Loucy (cell line): ENCODE data around the gene RLN1.
"Not testable (repeated sequence)": the region's sequence is repeated elsewhere in the genome, so short reads cannot be mapped to it uniquely, and the experiment has no call there.

Experiments
- H2AFZ ChIP-seq: fragments of 200-600 bp; sonication (generic); 2 replicates; pipeline ENCODE4 v1.6.0; 2016; ENCODE audit warnings: antibody characterized with exemption, mild to moderate bottlenecking, low read length, moderate library complexity
- H3F3A ChIP-seq: fragments of 200-600 bp; 2 replicates; pipeline ENCODE4 v1.6.0; 2016; ENCODE audit warnings: antibody characterized with exemption, low read depth, mild to moderate bottlenecking
- H3K27me3 ChIP-seq: fragments of 200-600 bp; sonication (generic); 2 replicates; pipeline ENCODE4 v1.6.1; 2014; ENCODE audit warnings: low read length, mild to moderate bottlenecking; ENCODE audit not compliant: insufficient read depth, poor library complexity, severe bottlenecking
- H3K36me3 ChIP-seq: fragments of 200-600 bp; sonication (generic); 2 replicates; pipeline ENCODE4 v1.6.1; 2016; ENCODE audit warnings: low read length; ENCODE audit not compliant: insufficient read depth
- H3K4me1 ChIP-seq: fragments of 200-600 bp; sonication (generic); 2 replicates; pipeline ENCODE4 v1.5.1; 2014; ENCODE audit warnings: low read length, mild to moderate bottlenecking; ENCODE audit not compliant: insufficient read depth, poor library complexity, severe bottlenecking
- H3K4me2 ChIP-seq: fragments of 200-600 bp; sonication (generic); 2 replicates; pipeline ENCODE4 v1.6.0; 2014; ENCODE audit warnings: antibody characterized with exemption, low read length, low read depth, mild to moderate bottlenecking; ENCODE audit not compliant: poor library complexity, severe bottlenecking
- H3K4me3 ChIP-seq: fragments of 200-600 bp; sonication (generic); 2 replicates; pipeline ENCODE4 v1.5.1; 2014; ENCODE audit warnings: low read length, mild to moderate bottlenecking, mixed read lengths; ENCODE audit not compliant: poor library complexity, severe bottlenecking
- H3K79me2 ChIP-seq: fragments of 200-600 bp; sonication (generic); 2 replicates; pipeline ENCODE4 v1.6.1; 2014; ENCODE audit warnings: low read length; ENCODE audit not compliant: insufficient read depth
- H3K9ac ChIP-seq: fragments of 200-600 bp; sonication (generic); 2 replicates; pipeline ENCODE4 v1.6.0; 2014; ENCODE audit warnings: mild to moderate bottlenecking, low read depth, low read length, moderate library complexity; ENCODE audit not compliant: poor library complexity, severe bottlenecking
- H3K9me2 ChIP-seq: fragments of 200-600 bp; sonication (generic); replicated peaks from 2 replicates; pipeline ENCODE4 v1.6.1; 2016; ENCODE audit warnings: low read depth, low read length, mixed read lengths
- H3K9me3 ChIP-seq: fragments of 200-600 bp; sonication (generic); 2 replicates; pipeline ENCODE4 v1.6.1; 2014; ENCODE audit warnings: mild to moderate bottlenecking, antibody characterized with exemption, low read length, low read depth; ENCODE audit not compliant: insufficient read depth
- H4K20me1 ChIP-seq: fragments of 200-600 bp; sonication (generic); 2 replicates; pipeline ENCODE4 v1.6.0; 2014; ENCODE audit warnings: antibody characterized with exemption, low read length, mild to moderate bottlenecking; ENCODE audit not compliant: insufficient read depth, poor library complexity, severe bottlenecking
- EZH2phosphoT487 ChIP-seq: fragments of 200-600 bp; IDR thresholded peaks from 2 replicates; pipeline ENCODE4 v1.6.1; 2018; ENCODE audit warnings: antibody characterized with exemption, mild to moderate bottlenecking, moderate library complexity, borderline replicate concordance
- TF ChIP-seq, protein P1 (sequence below): fragments of 200-600 bp; sonication (generic); conservative IDR thresholded peaks from 2 replicates; pipeline ENCODE4 v1.5.1; 2014; ENCODE audit warnings: mild to moderate bottlenecking, antibody characterized with exemption, low read length

The RLN1 gene

DNA sequence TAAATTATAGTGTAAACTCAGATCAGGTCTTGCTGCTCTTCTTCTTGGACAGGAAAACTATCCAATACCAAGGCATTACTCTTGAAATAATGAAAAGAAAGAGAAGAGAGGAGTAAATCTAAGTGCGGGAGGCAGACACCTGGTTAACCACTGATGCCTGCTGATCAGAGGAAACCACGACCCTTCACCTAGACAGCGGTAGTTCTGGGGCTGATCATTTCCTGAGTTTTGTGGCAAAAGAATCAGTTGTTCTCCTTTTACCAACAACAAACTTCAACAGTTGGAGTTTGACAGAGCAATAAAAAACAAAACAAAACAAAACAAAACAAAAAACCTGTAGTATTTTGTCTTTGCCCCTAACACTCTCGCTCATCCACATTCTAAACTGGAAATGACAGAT, 3.0 kb downstream of the RLN1 start:
- peak overlapping the region; percentile 56 for H3K4me3 ChIP-seq
- H3K9ac ChIP-seq = no peak overlapping the region
- no peaks in the 10 kb centered on the region for H3K9me3 ChIP-seq
- no peaks in the 10 kb centered on the region for H3K27me3 ChIP-seq
- no peak overlapping the region for H2AFZ ChIP-seq
- TF ChIP-seq EZH2phosphoT487 = no peak
- TF ChIP-seq, protein P1, sequence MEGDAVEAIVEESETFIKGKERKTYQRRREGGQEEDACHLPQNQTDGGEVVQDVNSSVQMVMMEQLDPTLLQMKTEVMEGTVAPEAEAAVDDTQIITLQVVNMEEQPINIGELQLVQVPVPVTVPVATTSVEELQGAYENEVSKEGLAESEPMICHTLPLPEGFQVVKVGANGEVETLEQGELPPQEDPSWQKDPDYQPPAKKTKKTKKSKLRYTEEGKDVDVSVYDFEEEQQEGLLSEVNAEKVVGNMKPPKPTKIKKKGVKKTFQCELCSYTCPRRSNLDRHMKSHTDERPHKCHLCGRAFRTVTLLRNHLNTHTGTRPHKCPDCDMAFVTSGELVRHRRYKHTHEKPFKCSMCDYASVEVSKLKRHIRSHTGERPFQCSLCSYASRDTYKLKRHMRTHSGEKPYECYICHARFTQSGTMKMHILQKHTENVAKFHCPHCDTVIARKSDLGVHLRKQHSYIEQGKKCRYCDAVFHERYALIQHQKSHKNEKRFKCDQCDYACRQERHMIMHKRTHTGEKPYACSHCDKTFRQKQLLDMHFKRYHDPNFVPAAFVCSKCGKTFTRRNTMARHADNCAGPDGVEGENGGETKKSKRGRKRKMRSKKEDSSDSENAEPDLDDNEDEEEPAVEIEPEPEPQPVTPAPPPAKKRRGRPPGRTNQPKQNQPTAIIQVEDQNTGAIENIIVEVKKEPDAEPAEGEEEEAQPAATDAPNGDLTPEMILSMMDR = no peak
- H3K4me2 ChIP-seq = peak overlapping the region; percentile 81
- H4K20me1 ChIP-seq = no peaks in the 10 kb centered on the region
- no peaks in the 10 kb centered on the region for H3K79me2 ChIP-seq
- no peaks in the 10 kb centered on the region for H3K9me2 ChIP-seq
- no peaks in the 10 kb centered on the region for H3K36me3 ChIP-seq
- H3F3A ChIP-seq = no peaks in the 10 kb centered on the region; the same call in 1 of the 2 replicates
- peaks cover 20% of the 10 kb centered on the region for H3K4me1 ChIP-seq

DNA sequence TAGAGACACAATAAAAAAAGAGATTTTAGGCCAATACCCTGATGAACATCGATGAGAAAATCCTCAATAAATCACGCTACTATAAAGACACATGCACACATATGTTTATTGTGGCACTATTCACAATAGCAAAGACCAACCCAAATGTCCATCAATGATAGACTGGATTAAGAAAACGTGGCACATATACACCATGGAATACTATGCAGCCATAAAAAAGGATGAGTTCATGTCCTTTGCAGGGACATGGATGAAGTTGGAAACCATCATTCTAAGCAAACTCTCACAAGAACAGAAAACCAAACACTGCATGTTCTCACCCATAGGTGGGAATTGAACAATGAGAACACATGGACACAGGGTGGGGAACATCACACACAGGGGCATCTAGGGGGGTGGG, 8.4 kb downstream of the RLN1 start:
- H2AFZ ChIP-seq, H3K9me2 ChIP-seq, H3K9ac ChIP-seq, H4K20me1 ChIP-seq, H3K4me2 ChIP-seq, H3K4me3 ChIP-seq, H3K9me3 ChIP-seq, H3K36me3 ChIP-seq, H3F3A ChIP-seq, H3K79me2 ChIP-seq, H3K27me3 ChIP-seq, H3K4me1 ChIP-seq: not testable (repeated sequence)

DNA sequence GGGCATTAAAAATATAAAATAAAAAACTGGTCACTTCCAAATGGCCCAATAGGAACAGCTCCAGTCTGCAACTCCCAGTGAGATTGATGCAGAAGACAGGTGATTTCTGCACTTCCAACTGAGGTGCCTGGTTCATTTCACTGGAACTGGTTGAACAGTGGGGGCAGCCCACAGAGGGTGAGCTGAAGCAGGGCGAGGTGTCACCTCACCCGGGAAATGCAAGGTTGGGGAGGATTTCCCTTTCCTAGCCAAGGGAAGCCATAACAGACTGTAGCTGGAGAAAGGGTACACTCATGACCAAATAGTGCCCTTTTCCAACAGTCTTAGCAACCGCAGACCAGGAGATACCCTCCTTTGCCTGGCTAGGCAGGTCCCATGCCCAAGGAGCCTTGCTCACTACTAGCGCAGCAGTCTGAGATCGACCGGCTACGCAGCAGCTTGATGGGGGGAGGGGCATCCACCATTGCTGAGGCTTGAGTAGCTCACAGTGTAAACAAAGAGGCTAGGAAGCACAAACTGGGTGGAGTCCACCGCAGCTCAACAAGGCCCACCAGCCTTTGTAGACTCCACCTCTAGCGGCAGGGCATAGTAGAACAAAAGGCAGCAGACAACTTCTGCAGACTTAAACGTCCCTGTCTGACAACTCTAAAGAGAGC, 12.7 kb downstream of the RLN1 start:
- H3F3A ChIP-seq = no peaks in the 10 kb centered on the region
- no peak for TF ChIP-seq EZH2phosphoT487
- TF ChIP-seq, protein P1 = no peak
- H3K9ac ChIP-seq = no peak overlapping the region
- H4K20me1 ChIP-seq = no peaks in the 10 kb centered on the region
- H3K36me3 ChIP-seq = no peaks in the 10 kb centered on the region
- H3K79me2 ChIP-seq = no peaks in the 10 kb centered on the region
- no peak overlapping the region for H3K4me3 ChIP-seq
- no peaks in the 10 kb centered on the region for H3K9me2 ChIP-seq
- H3K27me3 ChIP-seq = no peaks in the 10 kb centered on the region
- H3K4me1 ChIP-seq = peaks cover 6% of the 10 kb centered on the region
- no peak overlapping the region for H3K4me2 ChIP-seq
- H3K9me3 ChIP-seq = no peaks in the 10 kb centered on the region
- H2AFZ ChIP-seq = no peak overlapping the region

DNA sequence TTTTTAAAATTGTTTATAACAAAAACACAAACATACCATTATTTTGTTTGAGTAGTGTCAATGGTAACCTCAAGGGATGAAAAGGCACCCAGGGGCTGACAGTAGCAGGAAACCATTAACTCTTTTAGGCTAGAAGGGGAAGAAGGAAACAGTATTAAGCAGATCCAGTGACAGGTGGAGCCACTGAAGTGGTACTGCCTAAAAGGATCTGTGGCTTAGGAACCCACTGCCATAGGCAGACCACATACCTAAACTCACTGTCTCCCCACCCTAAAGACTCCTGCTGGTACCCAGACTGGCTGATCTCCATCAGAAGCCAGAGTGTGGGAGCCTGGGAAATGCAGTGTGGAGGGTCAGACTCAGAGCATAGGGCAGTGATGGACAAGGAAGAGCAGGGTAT, 13.5 kb downstream of the RLN1 start:
- no peak overlapping the region for H3K4me3 ChIP-seq
- no peak overlapping the region for H3K4me2 ChIP-seq
- no peaks in the 10 kb centered on the region for H3K9me3 ChIP-seq
- no peak for TF ChIP-seq EZH2phosphoT487
- TF ChIP-seq, protein P1 = no peak
- H4K20me1 ChIP-seq = no peaks in the 10 kb centered on the region
- H2AFZ ChIP-seq = no peak overlapping the region
- H3K9ac ChIP-seq = no peak overlapping the region
- no peaks in the 10 kb centered on the region for H3K9me2 ChIP-seq
- no peaks in the 10 kb centered on the region for H3F3A ChIP-seq
- H3K27me3 ChIP-seq = no peaks in the 10 kb centered on the region
- no peaks in the 10 kb centered on the region for H3K79me2 ChIP-seq
- no peaks in the 10 kb centered on the region for H3K36me3 ChIP-seq
- peaks cover 6% of the 10 kb centered on the region for H3K4me1 ChIP-seq

DNA sequence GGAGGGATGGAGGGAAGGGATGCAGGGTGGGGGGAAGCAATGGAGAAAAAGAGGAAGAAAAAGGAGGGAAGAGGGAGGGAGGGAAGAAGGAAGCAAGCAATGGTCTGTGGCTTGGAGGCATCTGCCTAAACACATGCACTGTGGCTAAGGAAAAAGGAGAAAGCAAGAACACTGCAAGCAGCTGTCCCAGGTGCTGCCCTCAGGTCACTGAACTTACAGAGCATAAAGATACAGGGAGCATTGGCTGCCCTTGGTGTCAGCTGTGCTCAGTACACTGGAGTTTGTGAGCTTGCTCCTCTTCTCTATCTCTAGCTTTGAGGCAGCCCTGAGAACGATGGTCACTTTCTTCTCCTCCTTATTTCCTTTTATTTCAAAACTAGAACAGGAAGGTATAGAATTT, 18.1 kb downstream of the RLN1 start:
- not testable (repeated sequence) for H3K79me2 ChIP-seq, H3K9ac ChIP-seq, H2AFZ ChIP-seq, H3K36me3 ChIP-seq, H3K4me2 ChIP-seq, H3K9me3 ChIP-seq, H3K4me3 ChIP-seq, H4K20me1 ChIP-seq, H3K9me2 ChIP-seq, H3K4me1 ChIP-seq, H3F3A ChIP-seq, H3K27me3 ChIP-seq
